HG02840 (cell line): ENCODE results near the gene TCF12.

Source experiments
- ATAC-seq: cut with Tn5 transposase; IDR thresholded peaks from one replicate; pipeline ENCODE4 v1.9.1; 2021; ENCODE audit warnings: mild to moderate bottlenecking, moderate library complexity, moderate number of reproducible peaks; ENCODE audit not compliant: unreplicated experiment, low FRiP score

The TCF12 gene

GRCh38 chr15:57228395-57228794 is 310.0 kb downstream of the TCF12 start:
- ATAC-seq, result no peak

- ATAC-seq, result no peak
Observed at GRCh38 chr15:57229051-57229450, 310.6 kb downstream of the TCF12 start.

GRCh38 chr15:57231559-57231958 is 313.1 kb downstream of the TCF12 start:
- no peak for ATAC-seq

- no peak for ATAC-seq
Observed at GRCh38 chr15:57234156-57234555, 315.7 kb downstream of the TCF12 start.

GRCh38 chr15:57235186-57235585 is 316.7 kb downstream of the TCF12 start:
- ATAC-seq, result no peak

GRCh38 chr15:57235873-57236272 is 317.4 kb downstream of the TCF12 start:
- ATAC-seq, result no peak

- no peak for ATAC-seq
Observed at GRCh38 chr15:57236561-57237300, 318.3 kb downstream of the TCF12 start.

GRCh38 chr15:57237301-57237642 is 318.8 kb downstream of the TCF12 start:
- ATAC-seq, result no peak

GRCh38 chr15:57237676-57238075 is 319.2 kb downstream of the TCF12 start:
- ATAC-seq, result no peak

GRCh38 chr15:57245130-57245529 is 326.7 kb downstream of the TCF12 start:
- no peak for ATAC-seq

GRCh38 chr15:57245714-57246113 is 327.3 kb downstream of the TCF12 start:
- ATAC-seq, result no peak

GRCh38 chr15:57248074-57248473 is 329.6 kb downstream of the TCF12 start:
- ATAC-seq, result no peak

- no peak for ATAC-seq
Observed at GRCh38 chr15:57251308-57251707, 332.9 kb downstream of the TCF12 start.

GRCh38 chr15:57251941-57252340 is 333.5 kb downstream of the TCF12 start:
- no peak for ATAC-seq

GRCh38 chr15:57253082-57253481 is 334.6 kb downstream of the TCF12 start:
- ATAC-seq, result no peak

- ATAC-seq, result no peak
Observed at GRCh38 chr15:57253500-57253899, 335.1 kb downstream of the TCF12 start.

- ATAC-seq, result no peak
Observed at GRCh38 chr15:57255751-57256341, 337.4 kb downstream of the TCF12 start.

GRCh38 chr15:57256939-57257338 is 338.5 kb downstream of the TCF12 start:
- no peak for ATAC-seq

- no peak for ATAC-seq
Observed at GRCh38 chr15:57259568-57260040, 341.2 kb downstream of the TCF12 start.

- no peak for ATAC-seq
Observed at GRCh38 chr15:57263520-57263919, 345.1 kb downstream of the TCF12 start.

- no peak for ATAC-seq
Observed at GRCh38 chr15:57272771-57273357, 354.4 kb downstream of the TCF12 start.

- no peak for ATAC-seq
Observed at GRCh38 chr15:57273402-57273801, 355.0 kb downstream of the TCF12 start.
